ENCODE measurements around the gene HADHB.

- peak in 1 of 2 donors; percentile 3 for TF ChIP-seq CTCF (conservative IDR thresholded peaks at IDR 0.05 in 1 of 2, IDR thresholded peaks at IDR 0.05 in 1 of 2; ENCODE audit: low read depth in 1 of 2, low read length in 2 of 2)
- no peak for TF ChIP-seq EZH2 (IDR thresholded peaks at IDR 0.05; ENCODE audit: low read length, missing control alignments)
These were observed 69.5 kb downstream of the HADHB start for GRCh38 chr2:26314243-26314642.

Data from fibroblast of lung (primary cell).